Naive thymus-derived CD4-positive, alpha-beta T cell (primary cell): Measurements from ENCODE around the gene UCK1. TPM values are rescaled to one million over a fixed set of nuclear protein-coding genes. Genes with fewer than 3 reads are reported as not detected.

ENCODE experiments used
- ATAC-seq: fragments of 150-1000 bp; cut with Tn5 transposase; 2 replicates; pipeline ENCODE4 v1.10.0; 2021; ENCODE audit warnings: mild to moderate bottlenecking, moderate library complexity
- CTCF ChIA-PET: fragments of 350-600 bp; sonication (Branson Sonifier 250); formaldehyde crosslinking; loops from one replicate; lab custom pipeline; 2021; ENCODE audit warnings: antibody characterized with exemption; lab: Charles Lee
- POLR2A ChIA-PET: fragments of 350-600 bp; sonication (Branson Sonifier 250); formaldehyde crosslinking; loops from one replicate; lab custom pipeline; 2021; ENCODE audit warnings: antibody characterized with exemption, inconsistent platforms; lab: Charles Lee
- DNase-seq, 9 donors: peaks; one replicate each; pipeline versions ENCODE4 v3.0.0 to v3.0.0-alpha.2; 2020 to 2022; ENCODE audit warnings: mixed read lengths in 1 of 9
- H3K27ac ChIP-seq: one replicate; pipeline ENCODE4 v1.7.0; 2013; ENCODE audit warnings: mild to moderate bottlenecking, low read depth, low read length, moderate library complexity
- H3K27me3 ChIP-seq, 2 donors: one replicate each; pipeline ENCODE4 v1.7.0; 2013; ENCODE audit warnings: low read length in 2 of 2, mild to moderate bottlenecking in 2 of 2, moderate library complexity in 2 of 2; ENCODE audit not compliant: control insufficient read depth in 2 of 2, insufficient read depth in 2 of 2
- H3K36me3 ChIP-seq, 3 experiments: 1 replicate in 2 of 3; 2 replicates in 1 of 3; pipeline ENCODE4 v1.7.0; 2013; ENCODE audit warnings: low read length in 3 of 3, mild to moderate bottlenecking in 3 of 3, moderate library complexity in 1 of 3; ENCODE audit not compliant: insufficient read depth in 3 of 3, control insufficient read depth in 2 of 3
- H3K4me1 ChIP-seq, 2 donors: one replicate each; pipeline ENCODE4 v1.7.0; 2013; ENCODE audit warnings: low read length in 2 of 2, mild to moderate bottlenecking in 2 of 2, moderate library complexity in 1 of 2; ENCODE audit not compliant: control insufficient read depth in 2 of 2, insufficient read depth in 2 of 2
- H3K4me3 ChIP-seq: 2 replicates; pipeline ENCODE4 v1.7.0; 2013; ENCODE audit warnings: mild to moderate bottlenecking, low read length
- H3K9me3 ChIP-seq, 3 experiments: 1 replicate in 2 of 3; 2 replicates in 1 of 3; pipeline ENCODE4 v1.7.0; 2013; ENCODE audit warnings: low read length in 3 of 3; ENCODE audit not compliant: control insufficient read depth in 2 of 3
- H3K27ac Mint-ChIP-seq, 9 donors: one replicate each; pipeline ENCODE4 v1.8.0; 2020 to 2022; ENCODE audit warnings: mixed read lengths in 9 of 9, mild to moderate bottlenecking in 8 of 9, moderate library complexity in 5 of 9, inconsistent platforms in 2 of 9
- H3K27me3 Mint-ChIP-seq, 5 donors: one replicate each; pipeline ENCODE4 v1.8.0; 2021 to 2022; ENCODE audit warnings: mixed read lengths in 5 of 5, mild to moderate bottlenecking in 1 of 5
- H3K36me3 Mint-ChIP-seq, 5 donors: one replicate each; pipeline ENCODE4 v1.8.0; 2020 to 2022; ENCODE audit warnings: mixed read lengths in 5 of 5, mild to moderate bottlenecking in 3 of 5, inconsistent platforms in 1 of 5
- H3K4me1 Mint-ChIP-seq, 7 donors: one replicate each; pipeline ENCODE4 v1.8.0; 2020 to 2022; ENCODE audit warnings: mixed read lengths in 7 of 7, mild to moderate bottlenecking in 3 of 7, inconsistent platforms in 1 of 7
- H3K4me3 Mint-ChIP-seq, 10 donors: one replicate each; pipeline ENCODE4 v1.8.0; 2020 to 2022; ENCODE audit warnings: mild to moderate bottlenecking in 10 of 10, mixed read lengths in 10 of 10, moderate library complexity in 6 of 10, inconsistent platforms in 2 of 10
- H3K9me3 Mint-ChIP-seq, 11 donors: one replicate each; pipeline ENCODE4 v1.8.0; 2020 to 2022; ENCODE audit warnings: mixed read lengths in 11 of 11, mild to moderate bottlenecking in 4 of 11, inconsistent platforms in 1 of 11, moderate library complexity in 1 of 11
- intact Hi-C, 2 donors: fragments of 100-400 bp; cut with micrococcal nuclease; formaldehyde crosslinking; loops; one replicate each; pipeline ENCODE4 v1.15.1; 2023
- polyA plus RNA-seq, 2 donors: library from polyadenylated mRNA; unstranded; fragments of 300-500 nt; fragmentation: Illumina TruSeq; gene quantifications; one replicate each; pipeline ENCODE4 v1.2.3, GENCODE V29; 2021
- total RNA-seq, 6 experiments: library from RNA in 5 of 6; stranded (reverse) in 5 of 6; gene quantifications; 1 replicate in 5 of 6; 2 replicates in 1 of 6; pipeline ENCODE4 v1.2.3 and lab custom pipeline; 2021 to 2026

UCK1 gene
- total and polyA plus RNA-seq, 7 experiments from 2014 or later, result 21.2 to 40.1 (median 29.3) TPM

GRCh38 chr9:131545786-131546335 lies 14.8 kb upstream of the UCK1 start:
- CTCF ChIA-PET, result interaction anchor here (0.7 kb wide), 1 partner anchor 13 kb away, joined by 4 read pairs; no protein-coding TSS in a partner anchor
- DNase-seq (no peak), ATAC-seq (no peak)
- Histone ChIP-seq H3K4me3 (no peak overlapping the region), H3K36me3 (no peaks in the 10 kb centered on the region), H3K9me3 (peaks cover 0 to 24% (median 3%) of the 10 kb centered on the region in 3 experiments), H3K27ac (no peak overlapping the region), H3K27me3 (peaks cover 0 to 4% of the 10 kb centered on the region in 2 donors), H3K4me1 (peaks cover 0 to 16% of the 10 kb centered on the region in 2 donors)
- Mint-ChIP-seq H3K36me3 (peaks cover 4 to 22% (median 10%) of the 10 kb centered on the region in 5 donors), H3K9me3 (peaks cover 0 to 52% (median 23%) of the 10 kb centered on the region in 11 donors), H3K27me3 (peaks cover 36 to 72% (median 42%) of the 10 kb centered on the region in 5 donors), H3K27ac (peak overlapping the region in 1 of 9 donors; percentile 77), H3K4me1 (peaks cover 5 to 26% (median 17%) of the 10 kb centered on the region in 7 donors), H3K4me3 (peak overlapping the region in 9 of 10 donors; percentile 12 to 86 (median 72))
- POLR2A ChIA-PET, result no interaction called here
- intact Hi-C loops, result loop anchor here in 1 of 2 donors (2.0 kb wide), 1 partner anchor 33 kb away; no protein-coding TSS in a partner anchor

- peak within 1 kb of the TSS; percentile 21 to 86 (median 62) for H3K4me3 Mint-ChIP-seq
- ATAC-seq (no peak), DNase-seq (no peak)
- peaks cover 0 to 52% (median 23%) of the 10 kb centered on the region in 11 donors for H3K9me3 Mint-ChIP-seq
- ChIA-PET CTCF (interaction anchor here (0.7 kb wide), 1 partner anchor 14 kb away, joined by 4 read pairs; no protein-coding TSS in a partner anchor), POLR2A (no interaction called here)
- H3K36me3 Mint-ChIP-seq, result peaks cover 4 to 22% (median 10%) of the 10 kb centered on the region in 5 donors
- H3K4me3 ChIP-seq, result no peak within 1 kb of the TSS
- peaks cover 32 to 67% (median 37%) of the 10 kb centered on the region in 5 donors for H3K27me3 Mint-ChIP-seq
- intact Hi-C loops, result no loop called here
- peaks cover 0 to 24% (median 3%) of the 10 kb centered on the region in 3 experiments for H3K9me3 ChIP-seq
- peak within 1 kb of the TSS in 1 of 9 donors; percentile 77 for H3K27ac Mint-ChIP-seq
- peaks cover 0 to 4% of the 10 kb centered on the region in 2 donors for H3K27me3 ChIP-seq
- H3K27ac ChIP-seq, result no peak within 1 kb of the TSS
- no peaks in the 10 kb centered on the region for H3K36me3 ChIP-seq
- peaks cover 9 to 31% (median 23%) of the 10 kb centered on the region in 7 donors for H3K4me1 Mint-ChIP-seq
- H3K4me1 ChIP-seq, result peaks cover 6 to 21% of the 10 kb centered on the region in 2 donors
These were observed 14.1 kb upstream of the UCK1 start, which contains the start of gene PRRT1B for GRCh38 chr9:131545003-131545785. PRRT1B (plus strand) TSS chr9:131545523; CDS start chr9:131545616, 93 bp downstream.

GRCh38 chr9:131543141-131543540 lies 12.1 kb upstream of the UCK1 start:
- CTCF ChIA-PET, result no interaction called here
- POLR2A ChIA-PET, result interaction anchor here (0.6 to 0.7 kb wide), 3 partner anchors 19 to 170 kb away, joined by 3 to 5 read pairs (median 4); no protein-coding TSS in a partner anchor
- no peak overlapping the region for H3K4me3 ChIP-seq

GRCh38 chr9:131539223-131539923 lies 8.3 kb upstream of the UCK1 start:
- no peak overlapping the region for H3K4me3 ChIP-seq
- Mint-ChIP-seq H3K9me3 (peaks cover 0 to 26% (median 16%) of the 10 kb centered on the region in 11 donors), H3K27me3 (peaks cover 0 to 15% (median 0%) of the 10 kb centered on the region in 5 donors), H3K36me3 (peaks cover 0 to 10% (median 0%) of the 10 kb centered on the region in 5 donors), H3K27ac (peak overlapping the region in 6 of 9 donors; percentile 14 to 91 (median 76)), H3K4me1 (peaks cover 17 to 58% (median 37%) of the 10 kb centered on the region in 7 donors), H3K4me3 (peak overlapping the region in 9 of 10 donors; percentile 45 to 80 (median 65))
- ATAC-seq, result peak; percentile 63
- H3K9me3 ChIP-seq, result peaks cover 0 to 21% (median 3%) of the 10 kb centered on the region in 3 experiments
- peaks cover 33 to 38% of the 10 kb centered on the region in 2 donors for H3K4me1 ChIP-seq
- no peaks in the 10 kb centered on the region for H3K36me3 ChIP-seq
- no peak overlapping the region for H3K27ac ChIP-seq
- no peaks in the 10 kb centered on the region for H3K27me3 ChIP-seq
- CTCF ChIA-PET, result interaction anchor here (0.6 to 1.6 kb wide), 6 partner anchors 10 to 1513 kb away, joined by 3 to 5 read pairs (median 3); no protein-coding TSS in a partner anchor
- DNase-seq, result peak in 5 of 9 donors; percentile 24 to 58 (median 40)
- intact Hi-C loops, result loop anchor here in 1 of 2 donors (10.0 kb wide), 1 partner anchor 815 kb away; the partner anchor contains the start of gene SETX
- POLR2A ChIA-PET, result interaction anchor here (1.0 to 1.8 kb wide), 4 partner anchors 10 to 143 kb away, joined by 3 to 6 read pairs (median 4); no protein-coding TSS in a partner anchor

More at GRCh38 chr9:131543141-131543540, 12.1 kb upstream of the UCK1 start:
- no peak overlapping the region for H3K27ac ChIP-seq
- Mint-ChIP-seq H3K36me3 (peaks cover under 1 to 22% (median 4%) of the 10 kb centered on the region in 5 donors), H3K27ac (no peak overlapping the region), H3K27me3 (peaks cover 12 to 47% (median 17%) of the 10 kb centered on the region in 5 donors), H3K4me1 (peaks cover 12 to 44% (median 28%) of the 10 kb centered on the region in 7 donors), H3K4me3 (no peak overlapping the region), H3K9me3 (peaks cover 0 to 36% (median 22%) of the 10 kb centered on the region in 11 donors)
- peaks cover 0 to 4% of the 10 kb centered on the region in 2 donors for H3K27me3 ChIP-seq
- no peak for DNase-seq
- intact Hi-C loops, result no loop called here
- peaks cover 21 to 32% of the 10 kb centered on the region in 2 donors for H3K4me1 ChIP-seq
- ATAC-seq, result no peak
- H3K36me3 ChIP-seq, result no peaks in the 10 kb centered on the region
- peaks cover 0 to 24% (median 3%) of the 10 kb centered on the region in 3 experiments for H3K9me3 ChIP-seq

GRCh38 chr9:131537946-131538345 lies 6.9 kb upstream of the UCK1 start:
- intact Hi-C loops, result loop anchor here in 1 of 2 donors (10.0 kb wide), 1 partner anchor 817 kb away; the partner anchor contains the start of gene SETX
- Histone ChIP-seq H3K36me3 (no peaks in the 10 kb centered on the region), H3K9me3 (peaks cover 0 to 7% (median 0%) of the 10 kb centered on the region in 3 experiments), H3K27ac (no peak overlapping the region), H3K4me3 (no peak overlapping the region), H3K4me1 (peaks cover 36 to 42% of the 10 kb centered on the region in 2 donors), H3K27me3 (no peaks in the 10 kb centered on the region)
- Mint-ChIP-seq H3K27me3 (peaks cover 0 to 2% (median 0%) of the 10 kb centered on the region in 5 donors), H3K36me3 (peaks cover 0 to 2% (median 0%) of the 10 kb centered on the region in 5 donors), H3K4me3 (peak overlapping the region in 1 of 10 donors; percentile 18), H3K27ac (no peak overlapping the region), H3K4me1 (peaks cover 18 to 63% (median 40%) of the 10 kb centered on the region in 7 donors), H3K9me3 (peaks cover 0 to 12% (median 5%) of the 10 kb centered on the region in 11 donors)
- ATAC-seq, result no peak
- DNase-seq, result no peak
- POLR2A ChIA-PET, result interaction anchor here (1.8 kb wide), 1 partner anchor 8 kb away, joined by 4 read pairs; no protein-coding TSS in a partner anchor
- CTCF ChIA-PET, result no interaction called here
